GM19035 (cell line): ENCODE measurements around the gene PEPD.

Experiments
- ATAC-seq: cut with Tn5 transposase; IDR thresholded peaks from one replicate; pipeline ENCODE4 v1.9.1; 2021; ENCODE audit not compliant: unreplicated experiment

The PEPD gene

DNA sequence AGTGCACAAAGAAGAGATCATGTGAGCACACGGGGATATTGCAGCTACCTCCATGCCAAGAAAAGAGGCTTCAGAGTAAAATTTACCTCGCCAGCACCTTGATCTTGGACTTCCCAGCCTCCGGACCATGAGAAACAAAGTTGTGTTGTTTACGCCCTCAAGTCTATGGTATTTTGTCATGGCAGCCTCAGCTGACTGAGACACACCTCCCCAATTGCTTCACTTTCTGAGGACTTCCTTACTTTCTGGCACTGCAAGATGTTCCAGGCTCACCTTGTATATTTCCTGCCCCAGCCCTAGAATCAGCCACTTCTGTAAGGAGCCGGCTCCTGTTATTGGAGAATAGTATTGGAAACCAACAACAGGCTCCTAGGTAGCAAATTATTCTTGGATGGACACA is 154.7 kb downstream of the PEPD start:
- no peak for ATAC-seq

DNA sequence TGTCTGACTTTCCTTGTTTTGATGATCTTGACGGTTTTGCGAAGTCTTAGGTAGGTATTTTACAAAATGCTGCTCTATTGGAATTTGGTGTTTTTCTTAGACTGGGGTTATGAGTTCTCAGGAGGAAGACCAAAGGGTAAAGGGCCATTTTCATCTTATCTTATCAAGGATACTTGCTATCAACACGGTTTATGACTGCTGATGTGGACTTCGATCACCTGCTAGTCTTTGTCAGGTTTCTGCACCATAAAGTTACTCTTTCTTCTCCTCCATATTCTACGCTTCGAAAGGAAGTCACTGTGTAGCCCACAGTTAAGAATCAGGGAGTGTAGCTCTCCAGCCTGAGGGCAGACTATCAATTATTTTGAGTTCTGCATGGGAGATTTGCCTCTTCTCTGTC is 155.5 kb downstream of the PEPD start:
- no peak for ATAC-seq

DNA sequence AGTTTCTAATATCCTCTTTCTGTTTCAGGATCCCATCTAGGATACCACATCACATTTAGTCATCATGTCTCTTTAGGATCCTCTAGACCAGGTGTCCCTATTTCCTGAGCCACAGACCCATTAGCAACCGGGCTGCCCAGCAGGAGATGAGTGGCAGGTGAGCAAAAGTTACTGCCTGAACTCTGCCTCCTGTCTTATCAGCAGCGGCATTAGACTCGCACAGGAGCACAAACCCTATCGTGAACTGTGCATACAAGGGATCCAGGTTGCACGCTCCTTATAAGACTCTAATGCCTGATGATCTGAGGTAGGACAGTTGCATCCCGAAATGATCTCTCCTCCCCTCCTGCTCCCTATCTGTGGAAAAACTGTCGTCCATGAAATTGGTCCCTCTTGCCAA is 155.9 kb downstream of the PEPD start:
- ATAC-seq = no peak

DNA sequence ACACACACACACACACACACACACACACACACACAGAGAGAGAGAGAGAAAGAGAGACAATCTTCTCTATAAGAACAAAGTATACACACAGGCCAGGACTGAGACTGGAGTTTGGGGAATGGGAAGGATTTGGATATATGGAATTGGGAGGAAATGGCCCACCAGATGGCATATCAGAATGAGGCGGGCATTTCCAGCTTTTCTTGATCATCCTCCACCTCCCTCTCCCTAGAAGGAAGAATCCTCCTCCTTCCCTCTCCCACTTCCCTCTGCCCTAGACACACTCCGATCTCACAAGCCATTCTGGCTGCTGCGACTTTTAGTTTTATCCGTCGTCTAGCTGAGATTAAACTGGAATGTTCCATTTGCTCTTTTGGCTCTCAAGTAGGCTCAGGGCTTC is 158.1 kb downstream of the PEPD start:
- no peak for ATAC-seq

DNA sequence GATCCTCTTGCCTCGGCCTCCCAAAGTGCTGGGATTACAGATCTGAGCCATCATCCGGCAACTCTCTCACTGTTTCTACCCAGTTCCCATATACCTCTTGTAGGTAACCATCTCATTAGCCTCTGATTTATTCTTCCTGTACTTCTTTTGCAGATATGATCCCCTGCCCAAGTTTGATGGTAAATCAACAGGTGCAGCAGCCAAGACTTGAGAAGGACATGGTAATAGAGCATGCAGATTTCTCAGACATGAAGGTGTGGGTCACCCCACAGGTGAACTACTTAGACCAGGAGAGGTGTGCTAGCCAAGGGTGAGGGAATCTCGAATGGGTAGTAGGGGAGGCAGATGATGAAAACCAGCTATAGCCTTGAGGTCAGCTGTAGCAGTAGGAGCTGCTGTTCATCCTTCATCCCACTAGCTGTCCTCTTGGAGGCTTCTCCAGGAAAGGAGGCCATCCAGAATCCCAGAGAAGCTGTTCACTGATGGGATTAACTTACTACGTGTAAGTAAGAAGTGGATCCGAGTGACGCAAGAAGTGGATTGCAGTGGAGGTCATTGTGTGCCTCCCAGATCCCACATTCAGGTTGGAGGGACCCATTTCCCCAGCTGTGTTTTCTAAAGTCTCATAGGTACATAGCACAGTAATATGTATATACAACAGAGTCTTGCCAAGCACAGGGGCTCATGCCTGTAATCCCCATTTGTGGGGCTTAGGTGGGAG is 158.9 kb downstream of the PEPD start:
- no peak for ATAC-seq

DNA sequence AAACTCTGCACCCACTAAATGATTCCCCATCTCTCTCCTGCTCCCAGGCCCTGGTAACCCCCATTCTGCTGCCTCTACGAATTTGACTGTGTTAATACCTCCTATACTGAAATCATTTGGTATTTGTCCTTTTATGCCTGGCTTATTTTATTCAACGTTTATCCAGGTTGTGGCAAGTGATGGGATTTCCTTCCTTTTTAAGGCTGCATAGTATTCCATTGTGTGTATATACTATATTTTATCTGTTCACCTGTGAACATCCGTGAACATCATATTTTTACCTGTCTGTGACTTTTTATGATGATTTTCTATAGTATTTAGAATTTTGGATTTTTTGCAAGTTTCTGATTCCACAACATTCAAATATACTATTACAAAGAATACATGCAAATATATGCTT is 162.0 kb downstream of the PEPD start:
- no peak for ATAC-seq

DNA sequence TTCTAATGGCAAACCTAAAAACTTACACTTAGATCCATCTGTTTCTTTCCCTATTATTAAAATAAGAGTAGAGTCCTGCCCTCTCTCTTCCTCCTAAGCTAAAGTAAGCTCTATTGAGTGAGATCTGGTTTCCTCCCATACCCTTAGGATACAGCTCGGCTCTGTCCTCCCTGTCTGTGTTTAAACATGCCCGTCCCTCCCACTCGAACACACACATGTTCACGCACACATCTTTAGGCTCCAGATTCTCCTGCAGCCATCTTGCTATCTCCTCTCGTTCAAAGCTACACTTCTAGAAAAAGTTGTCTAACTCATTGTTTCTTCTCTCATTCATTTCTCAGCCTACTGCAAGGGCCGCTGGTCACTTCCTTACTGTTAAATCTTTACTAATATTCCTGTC is 163.2 kb downstream of the PEPD start:
- no peak for ATAC-seq

DNA sequence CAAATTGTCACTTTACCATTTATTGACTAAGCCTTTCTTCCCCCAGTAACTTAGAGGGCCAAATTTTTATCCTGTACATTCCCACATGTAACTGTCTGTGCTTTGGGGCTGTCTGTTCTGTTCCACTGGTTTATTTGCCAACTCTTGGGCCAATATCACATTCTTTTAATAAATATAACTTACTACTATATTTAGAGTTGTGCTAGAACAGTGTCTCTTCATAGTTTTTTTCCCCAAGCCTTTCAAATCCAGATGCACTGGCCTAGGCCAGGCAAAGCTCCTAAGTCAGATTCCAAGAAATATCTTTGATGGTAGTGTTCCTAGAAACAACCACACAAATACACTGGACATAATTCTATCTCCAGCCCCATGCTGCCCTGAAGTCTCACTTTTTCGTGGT is 164.0 kb downstream of the PEPD start:
- no peak for ATAC-seq

DNA sequence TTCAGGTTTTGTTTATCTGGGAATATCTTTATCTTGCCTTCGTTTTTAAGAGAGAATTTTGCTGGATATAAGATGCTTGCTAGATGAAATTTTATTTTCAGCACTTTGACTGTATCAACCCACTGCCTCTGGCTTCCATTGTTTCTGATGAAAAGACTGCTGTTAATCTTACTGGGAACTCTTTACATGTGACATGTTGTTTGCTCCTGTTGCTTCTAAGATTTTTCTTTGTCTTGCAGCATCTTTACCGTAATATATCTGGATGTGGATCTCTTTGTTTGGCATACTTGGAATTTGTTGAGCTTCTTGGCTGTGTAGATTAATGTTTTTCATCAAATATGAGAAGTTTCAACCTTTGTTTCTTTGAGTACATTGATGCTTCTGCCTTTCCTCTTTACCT is 166.1 kb downstream of the PEPD start:
- no peak for ATAC-seq

DNA sequence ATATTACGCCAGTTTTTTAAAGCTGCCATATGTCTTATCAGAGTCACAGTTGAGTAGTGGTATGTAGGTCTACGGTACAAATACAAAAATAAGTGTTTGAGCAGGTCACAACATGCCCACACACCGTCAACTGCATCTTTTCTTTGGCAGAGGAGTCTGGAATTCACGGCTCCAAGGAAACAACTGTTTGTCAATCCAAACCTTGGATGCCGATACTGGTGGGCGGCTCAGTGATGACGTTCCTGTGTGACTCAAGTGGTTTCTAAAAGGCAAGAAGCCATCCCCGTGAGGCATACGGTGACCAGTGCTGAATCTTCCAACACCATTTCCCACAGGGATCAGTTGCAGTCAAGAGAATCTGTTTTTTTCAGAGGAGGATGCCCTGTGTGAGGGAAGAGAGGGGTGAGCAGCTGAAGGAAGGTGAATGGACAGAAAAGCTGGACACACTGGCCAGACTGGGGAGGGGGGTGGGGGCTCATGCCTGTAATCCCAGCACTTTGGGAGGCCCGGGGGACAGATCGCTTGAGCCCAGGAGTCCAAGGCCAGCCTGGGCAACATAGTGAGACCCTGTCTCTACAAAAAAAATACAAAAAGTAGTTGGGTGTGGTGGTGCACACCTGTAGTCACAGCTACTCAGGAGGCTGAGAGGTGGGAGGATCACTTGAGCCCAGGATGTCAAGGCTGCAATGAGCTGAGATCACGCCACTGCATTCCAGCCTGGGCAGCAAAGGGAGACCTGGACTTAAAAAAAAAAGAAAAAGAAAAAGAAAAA is 170.9 kb downstream of the PEPD start:
- ATAC-seq = no peak

DNA sequence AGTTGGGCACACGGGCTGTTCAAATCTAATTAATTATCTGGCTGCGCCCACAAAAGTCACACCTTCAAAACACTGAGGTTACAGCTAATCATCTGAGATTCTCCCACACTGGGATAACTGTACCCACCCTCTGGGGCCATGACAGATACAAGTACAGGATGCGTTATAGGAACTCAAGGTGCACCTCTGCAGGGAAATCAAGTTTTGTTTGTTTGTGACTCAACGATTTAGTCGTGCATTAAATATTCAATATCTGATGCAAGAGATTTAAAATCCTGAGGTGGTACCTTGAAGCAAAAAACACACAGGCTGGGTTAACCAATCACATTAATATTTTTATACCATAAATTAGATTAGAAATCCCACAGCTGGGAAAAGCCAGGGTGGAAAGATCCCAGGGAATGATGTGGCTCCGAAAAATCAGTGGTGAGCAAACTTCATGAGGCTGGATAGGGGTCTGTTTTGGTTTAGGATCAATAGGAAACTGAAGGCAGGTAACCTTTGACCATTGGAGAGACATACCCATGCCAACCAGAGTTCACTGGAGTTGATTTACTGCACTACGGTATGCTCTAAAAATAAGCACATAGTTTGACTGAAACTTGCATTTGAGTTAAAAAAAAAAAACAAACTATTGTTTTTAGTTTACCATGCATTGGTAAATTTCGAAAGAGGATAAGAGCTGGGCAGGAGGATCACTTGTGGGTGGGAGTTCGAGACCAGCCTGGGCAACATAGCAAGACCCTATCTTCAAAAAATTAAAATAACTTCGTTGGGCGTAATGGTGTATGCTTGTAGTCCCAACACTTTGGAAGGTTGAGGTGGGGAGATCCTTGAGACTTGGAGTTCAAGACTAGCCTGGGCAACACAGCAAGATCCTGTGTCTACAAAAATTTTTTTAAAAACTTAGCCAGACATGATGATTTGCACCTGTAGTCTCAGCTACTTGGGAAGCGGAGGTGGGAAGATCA is 172.0 kb downstream of the PEPD start:
- ATAC-seq = no peak

DNA sequence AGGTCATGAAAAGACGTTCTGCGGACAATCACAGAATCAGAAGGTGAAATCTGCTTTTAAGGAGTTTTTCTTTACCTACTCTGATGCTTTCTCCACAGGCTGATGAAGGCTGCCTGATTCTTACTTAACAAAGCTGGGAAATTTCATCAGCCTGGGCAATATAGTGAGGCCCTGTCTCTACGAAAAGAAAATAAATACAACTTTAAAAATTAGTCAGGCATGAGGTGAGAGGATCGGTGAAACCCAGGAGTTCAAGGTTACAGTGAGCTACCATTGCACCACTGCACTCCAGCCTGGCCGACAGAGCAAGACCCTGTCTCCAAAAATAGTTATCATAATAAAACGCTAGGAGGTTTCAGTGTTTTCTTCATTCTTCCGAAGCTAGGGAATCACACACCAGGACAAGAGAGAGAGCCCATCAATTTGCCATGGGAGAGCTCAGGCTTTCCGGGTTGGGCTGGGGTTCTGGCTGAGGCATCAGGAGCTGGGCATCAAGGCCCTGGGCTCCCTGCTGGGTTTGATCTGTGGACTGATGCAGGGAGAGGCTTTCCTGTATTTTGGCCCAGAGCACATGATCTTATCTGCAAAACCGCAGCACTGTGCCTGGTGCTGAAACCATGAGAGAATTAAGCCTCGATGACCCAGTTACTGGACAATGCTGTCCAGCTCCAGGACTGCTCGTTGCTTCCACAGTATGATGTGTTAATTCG is 173.1 kb downstream of the PEPD start:
- no peak for ATAC-seq

DNA sequence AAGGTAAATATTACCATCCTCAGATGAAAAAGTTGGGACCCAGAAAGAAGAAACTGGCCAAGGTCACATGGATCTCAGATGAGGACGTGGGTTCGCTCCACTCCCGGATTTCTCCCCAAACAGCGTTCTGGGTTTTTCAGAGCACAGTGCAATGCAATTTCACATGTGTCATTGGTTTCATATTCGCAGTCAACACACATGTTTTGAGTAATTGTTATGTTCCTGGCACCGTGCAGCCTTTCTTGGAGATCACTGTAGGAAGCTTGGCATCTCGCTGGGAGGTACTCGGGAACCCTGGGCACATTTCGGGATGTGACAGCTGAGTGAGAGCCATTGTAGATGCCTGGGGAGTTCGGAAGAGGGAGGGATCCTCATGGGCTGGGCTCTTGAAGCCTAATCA is 174.3 kb downstream of the PEPD start:
- no peak for ATAC-seq

DNA sequence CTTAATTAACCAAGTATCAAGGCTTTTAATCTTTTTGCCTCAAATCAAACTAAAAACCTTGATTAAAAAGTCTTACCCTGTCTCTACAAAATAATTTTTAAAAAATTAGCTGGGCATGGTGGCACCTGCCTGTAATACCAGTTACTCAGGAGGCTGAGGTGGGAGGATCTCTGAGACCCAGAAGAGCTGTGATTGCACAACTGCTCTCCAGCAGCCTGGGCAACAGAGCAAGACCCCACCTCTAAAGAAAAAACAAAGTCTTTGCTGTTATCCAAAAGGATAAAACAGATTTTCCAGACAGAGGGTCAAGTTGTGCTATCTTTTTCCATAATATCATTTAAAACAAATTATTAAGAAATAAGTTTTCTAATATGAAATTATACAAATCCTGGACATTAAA is 174.9 kb downstream of the PEPD start:
- no peak for ATAC-seq

DNA sequence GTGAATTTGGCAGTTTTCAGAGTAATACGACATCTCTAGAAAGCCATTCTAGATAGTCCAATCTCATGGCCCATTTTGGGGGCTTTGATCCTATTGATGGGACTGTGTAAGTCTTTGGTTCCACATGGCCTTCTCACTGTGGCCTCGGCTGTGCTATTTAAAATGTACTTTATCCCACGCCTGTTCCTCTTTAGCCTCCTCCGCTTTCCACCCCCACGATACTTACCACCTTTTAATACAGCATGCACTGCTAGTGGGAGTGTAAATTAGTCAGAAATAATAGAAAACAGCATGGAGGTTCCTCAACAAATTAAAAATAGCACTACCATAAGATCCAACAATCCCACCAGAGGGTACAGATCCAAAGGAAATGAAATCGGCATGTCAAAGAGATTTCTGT is 176.4 kb downstream of the PEPD start:
- no peak for ATAC-seq

DNA sequence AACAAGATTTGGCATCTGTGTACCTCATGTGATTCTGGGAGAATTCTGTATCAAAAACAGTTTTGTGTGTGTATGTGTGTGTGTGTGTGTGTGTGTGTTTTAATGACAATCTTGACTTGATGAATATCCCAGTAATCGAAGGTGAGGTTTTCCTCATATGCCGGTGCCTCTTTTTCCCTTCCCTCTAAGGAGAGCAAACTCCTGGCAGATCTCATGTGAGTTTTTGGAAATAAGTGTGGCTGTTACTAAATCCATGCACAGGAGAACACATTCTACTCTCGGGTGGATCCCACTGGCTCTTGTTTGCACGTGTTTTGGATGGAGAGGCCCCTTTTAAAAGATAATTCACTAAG is 177.0 kb downstream of the PEPD start:
- ATAC-seq = no peak

DNA sequence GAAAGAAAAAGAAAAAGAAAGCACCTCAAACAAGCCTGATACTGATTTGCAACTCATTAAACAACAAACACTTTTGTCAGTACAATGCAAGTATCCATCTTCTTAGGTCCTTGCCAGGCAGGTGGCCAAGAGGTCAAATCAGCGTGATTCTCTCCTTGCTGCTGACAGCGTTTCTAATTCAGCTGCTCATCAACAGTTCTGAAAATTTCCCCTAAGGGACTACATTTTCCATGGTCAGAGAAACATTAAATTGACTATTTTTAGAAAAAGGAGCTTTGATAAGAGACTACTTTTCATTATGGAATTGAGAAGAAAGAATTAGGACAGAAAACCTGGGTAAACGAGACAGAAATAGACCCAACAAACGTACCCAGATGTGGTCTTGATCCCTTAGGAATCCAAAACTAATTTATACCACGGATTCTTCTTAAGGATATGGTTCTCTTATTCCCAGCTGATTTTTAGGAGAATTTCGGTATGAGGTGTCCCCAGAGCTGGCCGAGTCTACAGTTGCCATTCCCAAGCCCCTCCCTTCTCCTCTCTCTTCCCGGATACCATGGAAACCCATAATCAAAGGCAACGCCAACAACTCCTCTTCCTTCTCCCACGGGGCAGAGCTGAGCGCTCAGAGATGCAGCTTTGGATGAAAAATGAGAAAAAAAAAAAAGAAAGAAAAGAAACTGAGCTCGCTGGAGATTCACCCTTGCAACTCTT is 177.6 kb downstream of the PEPD start:
- ATAC-seq = no peak

DNA sequence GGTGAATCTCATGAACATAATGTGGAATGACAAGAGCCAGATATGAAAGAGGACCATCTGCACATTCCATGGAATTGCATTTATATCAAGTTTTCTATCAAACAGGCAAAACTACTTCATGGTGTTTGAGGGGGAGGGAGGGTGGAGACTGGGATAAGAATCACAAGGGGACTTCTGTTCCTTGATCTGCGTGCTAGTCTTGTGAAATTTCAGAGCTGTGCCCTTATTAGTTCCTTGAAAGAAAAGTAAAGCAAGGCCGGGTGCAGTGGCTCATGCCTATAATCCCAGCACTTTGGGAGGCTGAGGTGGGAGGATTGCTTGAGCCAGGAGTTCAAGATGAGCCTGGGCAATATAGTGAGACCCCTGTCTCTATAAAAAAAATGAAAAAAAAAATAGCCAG is 178.3 kb downstream of the PEPD start:
- no peak for ATAC-seq

DNA sequence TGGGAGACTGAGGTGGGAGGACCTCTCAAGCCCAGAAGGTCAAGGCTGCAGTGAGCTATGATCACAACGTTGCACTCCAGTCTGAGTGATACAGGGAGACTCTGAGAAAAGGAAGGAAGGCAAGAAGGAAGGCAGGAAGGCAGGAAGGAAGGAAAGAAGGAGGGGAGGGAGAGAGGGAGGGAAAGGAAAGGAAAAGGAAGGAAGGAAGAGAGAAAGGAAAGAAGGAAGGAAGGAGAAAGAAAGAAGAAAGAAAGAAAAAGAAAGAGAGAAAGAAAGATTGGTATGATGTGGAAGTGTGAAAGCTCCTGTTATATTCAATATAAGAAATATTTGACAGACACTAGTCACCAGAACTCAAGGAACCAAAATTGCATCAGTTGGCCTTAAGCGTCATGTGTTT is 180.6 kb downstream of the PEPD start:
- ATAC-seq = no peak
